ENCODE measurements around the gene P2RX3.
"Not testable (repeated sequence)": the region's sequence is repeated elsewhere in the genome, so short reads cannot be mapped to it uniquely, and the experiment has no call there.

P2RX3 gene

DNA sequence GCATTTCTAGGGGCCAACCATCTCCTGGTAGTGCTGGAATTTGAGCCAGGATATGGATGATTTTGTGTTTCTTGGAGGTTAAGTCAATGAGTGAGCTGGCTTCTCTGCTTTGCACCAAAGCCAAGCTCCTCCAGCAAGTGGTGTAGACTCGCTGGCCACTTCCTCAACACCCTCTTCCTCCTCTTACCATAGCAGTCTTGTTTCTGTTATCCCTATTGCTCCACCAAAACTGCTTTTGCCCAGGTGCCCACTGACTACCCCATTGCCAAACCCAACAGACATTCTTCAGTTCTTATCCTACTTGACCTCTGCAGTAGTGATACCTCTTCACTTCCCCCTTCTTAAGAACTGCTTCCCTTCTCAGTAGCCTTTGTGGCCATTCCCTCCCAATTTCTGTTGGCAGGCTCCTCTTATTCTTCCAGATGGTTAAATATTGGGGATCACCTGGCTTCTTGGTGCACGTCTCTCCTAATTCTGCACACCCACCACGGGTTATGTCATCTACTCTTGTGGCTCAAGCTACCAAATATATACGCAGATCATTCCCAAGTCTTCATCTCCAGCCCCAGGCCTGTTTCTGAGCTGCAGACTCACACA, 59.3 kb downstream of the P2RX3 start:
- DNase-seq (ENCODE audit: low read depth in 2 of 2) = no peak

DNA sequence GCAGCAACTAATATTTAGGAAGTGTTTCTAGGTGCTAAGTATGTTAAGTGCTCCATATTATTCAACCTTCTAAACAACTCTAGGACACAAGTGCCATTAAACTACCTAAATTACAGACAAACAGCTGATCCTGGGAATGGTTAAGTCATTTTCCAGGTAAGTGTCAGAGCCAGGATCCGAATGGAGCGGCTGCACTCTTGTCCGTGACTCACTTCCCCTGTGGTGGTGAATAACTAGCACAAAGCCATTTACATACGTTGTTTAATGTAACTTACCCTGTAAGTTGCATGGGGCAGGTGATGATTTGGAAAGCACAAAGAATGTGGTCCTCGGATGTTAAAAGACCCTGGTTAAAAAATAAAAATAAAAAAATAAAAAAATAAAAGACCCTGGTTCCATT, 61.1 kb downstream of the P2RX3 start:
- DNase-seq (ENCODE audit: low read depth in 2 of 2) = no peak

DNA sequence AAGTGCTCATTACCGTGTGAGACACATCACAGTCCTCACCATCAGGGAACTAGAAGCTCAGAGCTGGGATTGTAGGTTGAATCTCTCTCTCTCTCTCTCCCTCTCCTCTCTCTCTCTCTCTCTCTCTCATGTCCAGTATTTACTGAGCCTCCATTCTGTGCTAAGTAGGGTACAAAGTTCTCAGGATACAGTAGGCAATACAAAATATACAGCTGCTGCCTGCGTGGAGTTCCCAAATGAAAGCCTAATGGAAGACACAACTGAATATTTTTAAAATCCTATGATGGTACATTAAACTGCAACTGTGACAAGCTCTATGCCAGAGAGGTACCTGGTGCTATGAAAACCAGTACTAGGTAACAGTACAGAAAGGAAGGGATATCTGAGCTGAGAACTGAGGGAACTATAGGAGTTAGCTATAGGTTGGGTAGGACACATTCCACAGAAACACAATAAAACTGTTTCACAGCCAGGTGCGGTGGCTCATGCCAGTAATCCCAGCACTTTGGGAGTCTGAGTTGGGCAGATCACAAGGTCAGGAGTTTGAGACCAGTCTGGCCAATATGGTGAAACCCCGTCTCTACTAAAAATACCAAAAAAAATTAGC, 61.9 kb downstream of the P2RX3 start:
- no peak for DNase-seq (ENCODE audit: low read depth in 2 of 2)

DNA sequence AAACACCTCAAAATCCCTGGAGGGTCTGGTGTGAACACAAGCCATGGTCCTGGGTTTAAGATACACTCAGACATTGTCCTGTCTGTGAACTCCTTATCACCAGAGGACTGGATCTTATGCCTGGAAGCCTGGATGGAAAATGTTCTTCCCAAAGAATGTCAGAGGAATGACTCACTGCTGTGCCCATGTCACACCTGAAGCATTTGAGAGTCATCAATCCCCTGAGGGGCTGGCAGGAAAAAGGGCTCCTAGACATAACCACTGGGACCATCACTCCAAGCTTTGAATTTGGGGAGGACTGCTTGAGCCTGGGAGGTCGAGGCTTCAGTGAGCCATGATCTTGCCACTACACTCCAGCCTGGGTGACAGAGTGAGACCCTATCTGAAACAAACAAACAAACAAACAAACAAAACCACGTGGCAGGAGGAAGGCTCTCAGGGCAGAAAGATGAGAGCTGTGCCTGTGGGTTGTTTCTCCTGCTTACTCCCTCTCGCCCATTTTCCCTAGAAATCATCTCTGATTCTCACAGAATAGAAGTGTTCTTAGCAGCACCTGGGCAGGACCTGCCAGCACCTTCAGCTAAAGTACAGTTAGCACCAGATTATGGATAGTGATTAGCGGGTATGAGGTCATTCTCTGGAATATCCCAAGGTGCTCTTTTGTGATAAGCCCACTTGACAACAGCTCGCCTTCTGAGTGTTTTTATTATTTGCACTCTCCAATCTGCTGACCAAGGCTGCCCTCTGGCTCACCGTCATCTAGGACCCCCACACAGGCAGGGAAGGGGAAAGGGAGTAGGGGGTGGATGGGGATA, 64.2 kb downstream of the P2RX3 start:
- DNase-seq (ENCODE audit: low read depth in 2 of 2) = no peak

DNA sequence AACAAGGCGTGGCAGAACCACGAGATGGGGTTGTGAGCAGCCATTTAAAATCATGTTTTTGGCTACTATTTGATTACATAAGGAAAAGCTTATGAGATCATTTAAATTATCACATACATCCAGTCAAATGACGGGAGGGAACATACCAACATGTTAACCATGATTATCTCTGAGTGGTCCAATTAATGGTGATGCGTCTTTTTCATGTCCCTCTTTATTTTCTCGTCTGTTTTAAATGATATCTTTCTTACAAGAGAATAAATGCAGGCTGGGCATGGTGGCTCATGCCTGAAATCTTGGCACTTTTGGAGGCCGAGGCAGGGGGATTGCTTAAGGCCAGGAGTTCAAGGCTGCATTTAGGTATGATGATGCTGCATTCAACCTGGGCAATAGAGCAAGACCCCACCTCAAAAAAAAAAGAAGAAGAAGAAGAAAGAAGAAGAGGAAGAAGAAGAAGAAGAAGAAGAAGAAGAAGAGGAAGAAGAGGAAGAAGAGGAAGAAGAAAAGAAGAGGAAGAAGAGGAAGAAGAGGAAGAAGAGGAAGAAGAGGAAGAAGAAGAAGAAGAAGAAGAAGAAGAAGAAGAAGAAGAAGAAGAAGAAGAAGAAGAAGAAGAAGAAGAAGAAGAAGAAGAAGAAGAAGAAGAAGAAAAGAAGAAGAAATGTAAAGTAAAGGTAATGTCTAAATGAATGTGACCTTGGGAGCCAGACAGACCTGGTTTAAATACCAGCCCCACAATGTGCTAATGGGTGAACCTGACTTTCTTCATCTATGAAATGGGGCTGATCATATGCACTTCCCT, 65.0 kb downstream of the P2RX3 start:
- not testable (repeated sequence) for DNase-seq (ENCODE audit: low read depth in 2 of 2)

DNA sequence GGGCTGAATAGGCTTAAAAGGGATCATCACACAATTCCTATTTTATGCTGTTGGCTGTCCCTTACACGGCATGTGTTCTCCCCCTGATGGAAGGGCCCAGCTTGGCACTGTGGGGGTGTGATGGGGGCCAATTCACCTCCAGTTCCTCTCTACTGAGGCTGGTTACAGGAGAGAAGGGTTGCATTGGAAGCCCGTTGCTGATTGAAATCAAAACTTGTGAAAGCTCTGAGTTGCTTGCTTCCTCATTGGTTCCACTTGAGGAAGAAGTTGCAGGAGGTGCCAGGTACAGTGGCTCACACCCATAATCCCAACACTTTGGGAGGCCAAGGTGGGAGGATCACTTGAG, 65.6 kb downstream of the P2RX3 start:
- no peak for DNase-seq (ENCODE audit: low read depth in 2 of 2)

DNA sequence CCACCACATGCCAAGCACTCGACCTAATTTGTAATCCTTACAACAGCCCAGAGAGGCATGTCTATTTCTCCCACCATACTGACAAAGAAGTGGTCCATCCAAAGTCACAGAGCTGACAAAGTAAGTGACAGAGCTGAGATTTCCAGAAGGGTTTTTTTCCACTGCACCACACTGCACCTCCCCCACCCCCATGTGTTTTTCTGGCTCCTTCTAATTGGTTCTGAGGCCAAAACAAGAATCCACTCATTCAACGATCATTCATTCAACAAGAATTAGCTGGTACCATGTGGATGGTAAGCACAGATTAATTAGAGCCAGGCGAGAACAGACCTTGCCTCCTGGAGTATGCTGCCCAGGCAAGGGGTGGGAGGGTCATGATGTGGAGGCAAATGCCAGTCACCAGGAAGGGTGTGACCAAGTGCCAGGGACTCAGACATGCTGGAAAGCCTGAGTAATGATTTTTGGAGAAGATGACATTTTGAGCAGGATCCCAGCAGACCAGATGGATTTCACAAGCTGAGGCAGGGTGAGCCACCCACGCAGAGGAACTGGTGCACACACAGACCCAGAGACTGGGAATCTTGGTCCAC, 67.2 kb downstream of the P2RX3 start:
- DNase-seq (ENCODE audit: low read depth in 2 of 2) = no peak

DNA sequence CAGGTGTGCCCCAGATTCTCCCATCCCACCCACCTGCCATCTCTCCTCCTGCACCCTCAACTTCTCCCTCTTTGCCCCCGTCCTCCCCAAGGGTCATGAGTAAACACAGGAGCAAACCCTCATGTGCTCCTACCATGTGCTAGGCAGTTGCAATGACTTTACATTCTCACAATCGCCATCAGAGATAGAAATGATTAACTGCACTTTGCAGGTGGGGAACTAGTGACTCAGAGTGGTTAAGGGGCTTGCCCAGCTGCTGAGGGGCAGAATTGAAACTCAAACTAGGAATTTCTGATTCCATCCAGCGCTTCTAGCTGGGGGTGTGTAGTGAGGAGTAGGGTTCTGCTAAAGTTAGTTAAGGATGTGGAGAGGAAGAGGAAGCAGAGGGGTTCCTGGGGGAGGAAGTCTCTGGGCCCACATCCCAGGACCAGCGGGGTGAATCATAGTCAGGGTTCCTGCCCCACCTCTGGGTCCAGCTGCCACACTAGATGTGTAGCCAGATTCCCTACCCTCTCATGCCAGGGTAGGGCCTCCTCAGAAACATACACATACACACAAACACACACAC, 68.3 kb downstream of the P2RX3 start:
- DNase-seq (ENCODE audit: low read depth in 2 of 2) = peak in 1 of 2 donors; percentile 44

DNA sequence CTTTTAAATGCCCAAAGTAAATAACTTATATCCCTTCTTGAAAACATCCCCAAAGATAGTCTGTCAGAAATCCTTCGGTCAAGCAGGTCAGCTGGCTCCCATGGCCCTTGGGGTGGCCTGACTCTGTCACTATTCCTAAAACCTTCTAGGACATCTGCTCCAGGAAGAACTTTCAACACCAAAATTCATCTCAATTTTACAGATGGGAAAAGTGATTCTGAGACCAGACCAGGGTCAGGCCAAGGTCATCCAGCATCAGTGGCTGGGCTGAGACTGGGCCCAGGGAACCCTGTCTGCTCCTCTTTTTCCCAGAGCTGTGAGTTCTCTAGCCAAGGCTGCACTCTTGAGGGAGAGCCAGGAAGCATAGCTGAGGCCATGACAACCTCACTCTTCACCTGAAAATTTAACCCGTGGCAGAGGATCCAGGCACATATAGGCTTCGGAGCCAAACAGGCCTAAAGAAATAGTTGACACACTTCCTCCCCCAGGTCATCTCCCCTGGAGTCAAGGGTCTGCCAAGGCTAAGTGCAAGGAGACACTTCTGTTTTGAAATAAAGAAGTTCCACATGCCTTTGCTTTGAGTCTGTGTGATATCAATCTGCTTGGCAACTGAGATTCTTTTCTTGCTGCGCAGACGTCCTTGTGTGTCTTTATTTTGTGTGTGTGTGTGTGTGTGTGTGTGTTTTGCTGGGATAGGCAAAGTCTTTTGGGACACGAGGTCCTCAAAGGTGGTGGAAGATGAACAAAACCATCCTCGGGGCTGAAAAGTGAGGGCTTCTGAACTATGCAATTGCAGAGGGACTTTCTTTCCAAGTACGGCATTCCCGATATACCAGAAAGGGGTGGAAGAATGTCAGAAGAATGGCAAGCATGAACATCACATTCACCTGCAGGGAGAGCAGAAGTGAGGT, 69.1 kb downstream of the P2RX3 start:
- no peak for DNase-seq (ENCODE audit: low read depth in 2 of 2)

DNA sequence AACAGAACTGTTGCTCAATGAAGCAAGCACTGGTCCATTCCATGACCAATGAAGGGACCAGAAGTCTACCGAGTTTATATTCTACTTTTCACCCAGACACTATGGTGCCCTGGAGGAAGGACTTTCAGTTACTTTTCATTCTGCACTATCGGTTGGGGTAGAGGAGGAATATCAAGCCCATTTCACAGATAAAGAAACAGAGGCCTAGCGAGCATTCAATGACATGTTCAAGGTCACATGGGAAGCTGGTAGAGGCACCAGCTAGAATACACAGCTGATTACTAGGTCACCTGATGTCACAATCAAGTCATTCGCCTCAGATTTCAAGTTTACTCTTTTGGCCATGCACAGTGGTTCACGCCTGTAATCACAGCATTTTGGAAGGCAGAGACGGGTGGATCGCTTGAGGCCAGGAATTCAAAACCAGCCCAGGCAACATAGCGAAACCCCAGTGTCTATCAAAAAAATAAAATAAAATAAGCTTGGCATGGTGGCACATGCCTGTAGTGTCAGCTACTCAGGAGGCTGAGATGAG, 69.9 kb downstream of the P2RX3 start:
- no peak for DNase-seq (ENCODE audit: low read depth in 2 of 2)

DNA sequence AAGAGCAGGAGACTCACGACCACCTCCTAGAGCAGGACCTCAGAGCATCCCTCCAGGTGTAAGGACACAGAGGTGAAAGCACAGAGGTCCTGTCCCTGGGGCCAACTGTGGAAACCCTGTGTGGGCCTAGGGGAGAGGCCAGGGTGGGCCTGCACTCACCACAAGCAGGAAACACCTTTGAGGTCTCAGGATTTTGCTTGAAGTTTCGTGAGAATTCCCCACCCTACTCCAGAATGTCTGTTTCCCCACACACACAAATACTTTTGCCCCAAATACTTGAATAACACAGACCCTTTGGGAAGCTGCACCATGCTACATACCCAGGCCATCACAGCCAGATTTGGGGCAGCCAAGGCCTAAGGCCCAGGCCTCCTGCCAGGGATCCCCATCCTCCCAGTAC, 70.6 kb downstream of the P2RX3 start:
- no peak for DNase-seq (ENCODE audit: low read depth in 2 of 2)

DNA sequence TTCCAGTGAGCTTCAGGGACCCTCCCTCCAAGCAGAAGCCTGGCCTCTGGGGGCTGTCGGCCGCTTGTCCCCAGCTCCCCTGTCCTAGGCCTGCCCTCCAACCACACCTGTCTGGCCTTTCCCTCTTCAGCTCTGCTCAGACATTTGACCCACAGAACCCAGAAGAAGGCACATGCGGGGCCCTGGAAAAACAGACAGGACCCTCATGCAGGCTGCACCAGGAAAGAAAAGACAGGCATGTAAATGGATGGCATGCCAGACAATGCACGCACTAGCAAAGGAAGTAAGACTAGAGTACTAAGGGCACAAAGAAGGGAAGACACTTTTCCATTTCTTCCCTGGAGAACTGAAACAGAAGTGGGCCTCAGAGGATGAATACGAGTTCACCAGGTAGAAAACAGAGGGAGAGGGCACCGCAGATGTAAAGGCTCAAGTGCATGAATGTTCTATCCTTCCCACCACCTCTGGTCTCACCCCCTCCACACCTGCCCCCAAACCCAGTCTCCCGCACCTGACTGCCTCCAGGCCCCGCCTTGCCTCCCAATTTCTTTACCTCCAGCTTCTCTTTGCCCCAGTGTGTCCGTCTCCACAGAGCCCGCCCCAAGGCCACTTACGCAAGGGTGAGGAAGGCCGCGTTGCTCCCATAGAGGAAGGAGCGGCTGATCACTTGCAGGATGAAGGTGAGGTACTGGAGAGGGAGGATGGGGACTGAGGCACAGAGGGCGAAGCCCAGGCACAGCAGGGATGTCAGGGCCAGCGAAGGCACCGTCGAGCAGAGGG, 71.4 kb downstream of the P2RX3 start:
- no peak for DNase-seq (ENCODE audit: low read depth in 2 of 2)

DNA sequence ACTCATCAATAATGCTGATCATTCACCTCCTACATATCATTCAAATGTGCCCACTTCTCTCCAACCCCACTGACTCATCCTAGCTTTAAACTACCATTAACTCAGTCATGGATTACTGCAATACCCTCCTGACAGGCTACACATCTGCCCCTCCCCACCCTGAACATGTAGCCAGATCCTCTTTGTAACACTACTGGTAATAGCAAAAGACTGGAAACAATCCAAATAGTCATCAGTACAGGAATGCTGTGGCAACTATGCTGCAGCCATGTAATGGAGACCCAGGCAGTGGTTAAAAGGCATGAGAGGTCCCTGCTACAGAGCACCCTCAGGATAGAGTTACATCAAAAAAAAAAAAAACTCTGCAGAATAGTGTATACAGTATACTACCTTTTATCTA, 72.1 kb downstream of the P2RX3 start:
- DNase-seq (ENCODE audit: low read depth in 2 of 2) = no peak

DNA sequence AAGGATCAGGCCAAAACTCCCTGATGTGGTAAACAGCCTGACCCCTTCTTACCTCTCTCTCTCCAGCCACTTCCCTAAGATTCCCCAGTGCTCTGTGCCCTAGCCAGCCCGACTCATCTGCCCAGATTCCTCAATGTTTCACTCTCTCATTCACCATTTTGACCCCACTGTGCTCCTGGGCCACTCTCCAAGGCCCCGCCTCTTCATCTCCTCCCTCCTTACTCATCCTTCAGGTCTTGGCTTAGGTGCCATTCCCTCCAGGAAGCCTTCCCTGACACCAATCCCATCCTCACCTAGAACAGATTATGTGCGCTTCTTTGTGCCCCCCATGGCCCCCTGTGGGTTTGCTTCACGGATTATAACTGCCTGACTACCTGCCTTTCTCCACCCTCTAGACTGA, 75.5 kb downstream of the P2RX3 start:
- no peak for DNase-seq (ENCODE audit: low read depth in 2 of 2)

DNA sequence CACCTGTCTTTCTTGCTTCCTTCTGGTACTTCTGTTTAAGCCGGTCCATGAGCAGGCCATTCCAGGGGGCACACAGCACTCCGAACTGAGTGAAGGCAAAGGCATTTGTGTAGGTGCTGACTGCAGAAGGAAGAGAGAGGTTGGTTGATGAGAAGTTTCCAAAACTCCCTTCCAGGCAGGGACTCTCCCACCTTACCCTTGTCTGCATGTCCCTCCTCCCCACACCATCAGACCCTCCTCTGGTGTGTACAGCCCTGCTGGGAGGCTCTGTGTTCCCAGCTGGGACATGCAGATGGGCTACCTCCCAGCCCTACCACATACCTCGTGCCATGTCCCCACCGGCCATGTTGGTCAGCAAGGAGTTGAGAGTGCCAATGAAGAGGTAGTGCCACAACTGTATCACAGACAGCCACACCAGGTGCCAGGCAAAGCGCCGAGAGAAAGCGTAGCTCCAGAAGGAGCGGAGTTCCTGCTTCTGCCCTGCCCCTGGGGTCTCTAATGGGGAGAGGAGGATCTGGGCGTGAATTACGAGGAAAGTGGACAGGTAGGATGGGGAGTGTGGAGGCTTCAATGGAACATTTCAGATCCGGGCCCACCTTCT, 76.6 kb downstream of the P2RX3 start:
- no peak for DNase-seq (ENCODE audit: low read depth in 2 of 2)

DNA sequence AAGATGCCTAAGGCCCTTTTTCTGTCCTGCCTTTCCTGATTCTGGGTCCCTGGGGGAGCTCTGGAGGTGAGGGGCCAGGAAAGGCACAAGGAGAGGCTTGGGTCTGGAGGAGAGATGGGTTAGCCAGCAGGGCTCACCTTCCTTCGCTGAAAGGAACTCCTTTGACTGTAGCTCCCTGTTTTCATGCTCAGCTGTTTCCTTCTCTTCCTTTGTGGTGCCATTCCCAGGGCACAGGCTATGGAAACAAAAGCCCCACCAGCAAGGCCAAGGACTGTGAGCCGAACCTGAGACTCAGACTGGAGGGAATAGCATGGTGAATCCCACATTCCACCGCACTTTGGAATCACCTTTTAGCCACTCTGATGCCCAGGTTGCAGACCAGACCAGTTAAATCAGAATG, 78.3 kb downstream of the P2RX3 start:
- no peak for DNase-seq (ENCODE audit: low read depth in 2 of 2)

DNA sequence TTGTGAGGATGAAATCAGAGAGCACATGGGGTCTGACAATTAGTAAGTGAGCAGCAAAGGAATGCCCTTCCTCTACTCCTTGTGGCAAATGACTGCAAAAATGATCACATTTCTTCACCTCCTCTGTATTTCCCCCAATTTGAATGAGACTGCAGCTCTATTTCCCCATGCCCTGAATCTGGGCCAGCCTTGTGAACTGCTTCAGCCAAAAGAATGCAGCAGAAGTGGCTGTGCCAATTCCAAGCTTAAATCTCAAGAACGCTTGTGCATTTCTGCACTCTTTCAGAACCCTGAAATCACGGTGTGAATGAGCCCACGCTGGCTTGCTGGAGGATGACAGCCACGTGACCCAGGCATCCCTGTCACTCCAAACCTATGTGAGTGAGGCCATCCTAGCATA, 78.9 kb downstream of the P2RX3 start:
- no peak for DNase-seq (ENCODE audit: low read depth in 2 of 2)

DNA sequence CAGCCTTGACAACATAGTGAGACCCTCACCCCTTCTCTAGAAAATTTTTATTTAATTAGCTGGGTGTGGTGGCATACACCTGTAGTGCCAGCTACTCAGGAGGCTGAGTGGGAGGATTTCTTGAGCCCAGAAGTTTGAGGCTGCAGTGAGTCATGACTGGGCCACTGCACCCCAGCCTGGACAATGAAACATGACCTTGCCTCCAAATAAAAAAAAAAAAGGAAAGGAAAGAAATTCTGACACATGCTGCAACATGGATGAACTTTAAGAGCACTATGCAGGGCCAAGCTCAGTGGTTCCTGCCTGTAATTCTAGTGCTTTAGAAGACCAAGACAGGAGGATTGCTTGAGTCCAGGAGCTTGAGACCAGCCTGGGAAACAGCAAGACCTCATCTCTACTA, 80.0 kb downstream of the P2RX3 start:
- DNase-seq (ENCODE audit: low read depth in 2 of 2) = no peak

DNA sequence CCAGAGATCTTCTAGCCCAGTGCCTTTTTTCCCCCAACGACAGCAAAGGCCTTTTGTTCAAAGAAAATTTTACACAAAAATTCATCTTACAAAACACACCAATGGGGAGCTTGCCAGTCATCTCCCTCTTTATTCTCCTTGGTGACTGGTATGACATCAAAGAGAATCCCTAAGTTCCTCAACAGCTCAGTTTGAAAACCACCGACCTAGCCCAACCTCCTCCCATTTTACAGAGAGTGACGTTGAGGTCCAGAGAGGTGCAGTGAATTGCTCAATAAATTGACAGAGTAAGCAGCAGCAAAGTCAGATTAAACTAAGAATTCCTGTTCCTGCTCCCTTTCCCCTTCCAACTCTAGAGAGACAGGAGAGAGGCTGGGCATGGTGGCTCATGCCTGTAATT, 81.0 kb downstream of the P2RX3 start:
- DNase-seq (ENCODE audit: low read depth in 2 of 2) = no peak
